Glomerular visceral epithelial cell (primary cell): ENCODE data around the gene TERB1.
"Not testable (repeated sequence)": the region's sequence is repeated elsewhere in the genome, so short reads cannot be mapped to it uniquely, and the experiment has no call there.

Experiments used
- DNase-seq: peaks from one replicate; pipeline ENCODE4 v3.0.0-alpha.2; 2016; ENCODE audit errors: extremely low spot score

Gene TERB1

DNA sequence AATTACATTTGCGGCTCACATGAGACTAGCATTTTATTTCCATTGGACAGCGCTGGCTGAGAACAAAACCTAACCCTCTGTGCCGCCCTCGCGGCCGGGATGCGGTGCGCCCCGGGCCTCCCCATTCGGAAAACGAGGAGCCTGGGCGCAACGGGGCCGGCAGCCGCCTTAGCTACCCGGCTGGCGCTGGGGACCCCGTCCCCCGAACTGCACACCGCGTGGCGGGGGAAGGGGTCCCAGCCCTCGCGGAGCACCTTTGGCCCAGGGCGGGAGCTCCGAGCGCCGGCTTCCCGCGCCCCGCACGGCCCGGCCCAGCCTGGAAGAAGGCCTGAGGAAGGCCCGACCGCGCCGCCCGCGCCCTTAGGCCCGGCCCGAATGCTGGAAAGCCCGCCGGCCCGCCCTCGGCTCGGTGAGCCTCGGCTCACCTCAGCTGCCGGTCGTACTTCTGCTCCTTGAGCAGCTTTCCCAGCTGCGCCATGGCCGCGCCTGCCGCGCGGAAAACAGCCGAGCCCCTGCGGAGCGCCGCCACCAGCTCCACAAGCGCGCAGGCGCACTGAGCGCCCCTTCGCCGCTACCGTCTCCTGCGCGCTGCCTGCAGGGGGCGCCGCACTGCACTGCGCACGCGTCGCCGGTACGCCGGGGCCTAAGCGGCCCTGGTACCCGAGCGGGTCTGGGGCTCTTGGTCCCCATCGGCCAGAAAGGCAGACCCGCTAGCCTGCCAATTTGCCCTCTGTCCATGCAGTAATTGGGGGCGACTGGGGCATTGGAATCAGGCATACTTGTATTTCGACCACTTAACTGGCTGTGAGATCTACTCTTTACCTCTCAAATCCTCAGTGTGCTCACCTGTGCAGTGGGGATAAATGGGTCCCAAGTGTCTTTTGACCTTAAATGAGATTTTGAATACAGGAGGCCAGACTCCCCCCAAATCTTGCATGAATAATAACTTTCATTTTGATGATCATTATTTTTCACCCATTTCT is 29.3 kb upstream of the TERB1 start, which contains the start of gene NAE1:
Gene NAE1 (minus strand): TSS at position 555 of the 983 bp plus-strand sequence. CDS start 77 bp downstream, at position 478.
- DNase-seq, result peak; percentile 85

DNA sequence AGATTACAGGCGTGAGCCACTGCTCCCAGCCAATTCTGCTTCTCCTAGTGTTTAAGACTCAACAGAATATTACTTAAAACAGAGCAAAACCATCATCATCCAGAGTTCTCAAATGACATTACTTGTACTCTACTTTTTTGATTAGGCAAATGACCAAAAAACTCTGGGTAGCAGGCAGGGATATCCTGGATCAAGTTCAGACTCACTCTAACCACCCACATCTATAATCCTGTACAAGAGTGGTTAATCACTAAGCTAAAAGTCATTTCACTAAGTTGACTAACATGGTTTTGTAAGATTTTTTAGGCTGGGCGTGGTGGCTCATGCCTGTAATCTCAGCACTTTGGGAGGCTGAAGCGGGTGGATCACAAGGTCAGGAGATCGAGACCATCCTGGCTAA is 22.6 kb upstream of the TERB1 start:
- no peak for DNase-seq

DNA sequence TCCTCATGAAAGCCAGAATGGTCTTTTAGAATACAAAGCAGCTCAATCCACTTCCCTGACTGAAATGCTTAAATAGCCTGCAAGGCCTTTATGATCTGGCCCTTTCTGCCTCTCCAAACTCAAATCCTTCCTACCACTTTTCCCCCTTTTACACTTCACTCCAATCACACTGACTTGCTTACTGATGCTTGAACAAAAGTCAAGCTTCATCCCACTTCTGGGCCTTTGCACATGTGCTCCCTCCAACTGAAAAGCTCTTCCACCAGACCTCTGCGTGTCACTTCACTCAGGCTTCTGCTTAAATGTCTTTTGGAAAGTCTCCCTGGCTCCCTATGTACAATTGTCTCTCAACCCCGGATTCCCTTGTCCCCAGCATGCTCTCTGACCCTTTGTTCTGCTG is 13.3 kb upstream of the TERB1 start:
- no peak for DNase-seq

DNA sequence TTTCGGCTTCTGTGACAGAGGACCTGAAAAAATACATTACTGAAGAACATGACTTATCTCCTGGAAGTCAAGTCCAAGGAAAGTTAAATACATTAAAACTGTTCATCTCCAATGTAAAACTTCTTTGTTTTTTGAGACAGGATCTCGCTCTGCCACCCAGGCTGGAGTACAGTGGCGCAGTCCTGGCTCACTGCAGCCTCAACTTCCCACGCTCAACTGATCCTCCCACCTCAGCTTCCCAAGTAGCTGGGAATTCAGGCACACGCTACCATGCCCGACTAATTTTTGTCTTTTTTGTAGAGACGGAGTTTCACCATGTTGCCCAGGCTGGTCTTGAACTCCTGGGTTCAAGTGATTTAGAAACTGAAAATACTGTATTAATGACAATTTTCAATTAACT is 9.7 kb upstream of the TERB1 start:
- no peak for DNase-seq

DNA sequence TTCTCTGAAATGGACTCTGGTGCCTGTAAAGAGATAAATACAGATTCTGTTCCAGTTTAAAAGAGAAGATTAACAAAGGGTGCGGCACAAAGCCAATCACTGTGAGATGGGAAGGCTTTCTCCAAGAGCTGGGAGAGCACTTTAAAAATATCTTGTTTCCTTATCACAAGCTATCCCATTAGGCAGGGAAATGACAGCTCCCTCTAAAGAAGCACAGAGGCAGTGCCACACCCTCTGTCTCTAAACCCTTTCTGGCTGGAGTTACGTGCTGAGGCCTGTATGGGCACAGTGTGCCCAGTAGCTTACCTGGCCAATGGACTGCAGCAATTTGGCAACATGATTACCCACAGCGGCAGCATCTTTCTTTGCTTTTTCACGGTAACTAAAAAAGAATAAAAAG is 9.0 kb upstream of the TERB1 start:
- no peak for DNase-seq

DNA sequence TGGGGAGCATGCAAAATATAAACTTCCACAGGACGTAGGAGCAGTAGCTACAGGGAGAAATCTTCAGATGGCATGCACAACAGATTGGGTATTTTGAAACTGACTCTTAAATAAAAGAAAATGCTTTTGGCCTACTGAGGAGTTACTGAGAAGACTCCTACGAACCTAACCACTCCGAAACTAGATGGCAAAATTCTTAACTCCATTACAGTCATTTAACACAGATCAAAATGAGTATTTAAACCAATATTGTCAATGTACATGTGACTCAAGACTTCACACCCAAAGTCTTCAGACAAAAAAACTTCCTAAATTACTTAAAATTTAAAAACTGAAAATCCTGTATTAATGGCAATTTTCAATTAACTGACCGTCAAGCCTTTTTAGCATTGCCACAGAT is 8.4 kb upstream of the TERB1 start:
- DNase-seq, result no peak

DNA sequence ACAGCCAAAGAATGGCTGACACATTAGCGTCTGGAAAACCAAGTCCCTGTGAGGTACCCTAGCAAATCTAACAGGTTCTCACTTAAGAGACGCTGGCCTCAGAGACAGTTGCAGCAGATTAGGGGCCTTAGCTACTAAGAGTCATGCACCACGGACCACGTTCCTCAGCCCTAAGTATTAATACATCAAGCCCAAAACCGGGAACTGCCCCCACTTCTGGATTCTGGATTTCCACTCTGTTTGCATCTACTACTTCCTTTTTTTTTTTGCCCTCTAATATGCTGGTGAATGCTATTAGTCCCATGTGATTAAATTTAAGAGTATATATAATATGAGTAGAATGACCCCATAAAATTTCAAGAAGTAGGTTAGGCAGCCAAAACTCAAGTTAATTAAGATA is 775 bp upstream of the TERB1 start:
- DNase-seq, result no peak

DNA sequence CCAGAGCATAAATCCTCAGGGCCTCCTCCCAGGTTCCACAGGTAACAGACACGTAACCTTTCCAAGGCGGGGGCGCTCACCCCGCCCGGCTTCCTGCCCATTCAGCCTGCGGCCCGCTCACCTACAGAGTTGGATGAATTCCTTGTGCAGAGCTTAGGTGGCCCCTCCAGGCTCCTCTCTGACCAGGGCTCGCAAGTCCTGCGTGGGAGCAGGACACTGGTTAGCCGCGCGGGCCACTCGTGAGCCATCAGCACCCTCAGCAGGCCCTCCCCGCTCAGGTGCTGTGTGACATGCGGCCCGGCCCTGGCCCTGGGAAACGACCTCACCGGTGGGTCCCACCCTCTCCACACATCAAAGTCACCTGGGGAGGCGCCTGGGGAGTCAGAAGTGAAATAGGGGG is 528 bp downstream of the TERB1 start:
- DNase-seq, result no peak

DNA sequence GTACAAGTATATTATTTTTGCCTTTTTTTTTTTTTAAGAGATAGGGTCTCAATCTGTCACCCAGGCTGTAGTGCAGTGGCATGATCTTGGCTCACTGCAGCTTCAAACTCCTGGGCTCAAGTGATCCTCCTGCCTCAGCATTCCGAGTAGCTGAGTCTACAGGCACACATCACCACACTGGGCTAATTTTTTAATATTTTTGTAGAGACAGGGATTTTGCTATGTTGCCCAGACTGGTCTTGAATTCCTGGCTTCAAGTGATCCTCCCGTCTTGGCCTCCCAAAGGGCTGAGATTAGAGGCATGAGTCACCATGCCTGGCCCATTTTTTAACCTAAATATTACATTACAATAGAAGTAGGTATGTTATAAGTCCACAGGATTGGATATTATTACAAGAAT is 3.2 kb downstream of the TERB1 start:
- no peak for DNase-seq

DNA sequence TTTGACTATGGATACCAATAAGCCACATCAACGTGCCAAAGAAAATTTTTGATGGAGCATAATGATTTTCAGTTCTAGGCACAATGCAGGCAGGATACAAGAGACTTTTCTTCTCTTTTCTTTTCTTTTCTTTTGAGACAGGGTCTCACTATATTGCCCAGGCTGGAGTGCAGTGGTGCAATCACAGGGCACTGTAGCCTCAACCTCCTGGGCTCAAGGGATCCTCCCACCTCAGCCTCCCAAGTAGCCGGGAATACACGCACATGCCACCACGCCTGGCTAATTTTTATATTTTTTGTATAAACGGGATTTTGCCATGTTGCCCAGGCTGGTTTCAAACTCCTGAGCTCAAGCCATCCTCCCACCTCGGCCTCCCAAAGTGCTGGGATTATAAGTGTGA is 7.4 kb downstream of the TERB1 start:
- not testable (repeated sequence) for DNase-seq

DNA sequence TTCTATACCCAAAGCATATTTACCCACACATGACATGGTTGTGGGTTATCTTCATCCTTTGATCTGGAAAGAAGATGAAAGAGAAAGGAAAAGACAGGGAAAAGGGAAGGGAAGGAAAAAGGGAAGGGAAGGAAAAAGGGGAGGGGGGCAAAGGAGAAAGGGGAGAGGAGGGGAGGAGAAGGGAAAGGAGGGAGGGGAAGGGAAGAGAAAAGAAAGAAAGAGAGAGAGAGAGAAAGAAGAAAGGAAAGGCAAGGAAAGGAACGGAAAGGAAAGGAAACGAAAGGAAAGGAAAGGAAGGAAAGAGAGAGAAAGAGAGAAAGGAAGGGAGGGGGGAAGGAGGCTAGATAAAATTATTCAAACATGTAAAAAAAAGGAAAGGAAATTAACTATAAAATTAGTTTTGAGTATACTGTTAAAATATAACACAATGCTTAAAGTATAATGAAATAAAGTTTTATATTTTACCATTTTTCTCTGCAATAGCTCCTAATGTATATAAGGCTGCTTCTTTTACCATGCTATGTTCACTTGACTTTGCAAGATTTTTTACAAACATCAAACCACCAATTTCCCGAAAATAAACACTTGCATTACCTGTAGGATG is 11.2 kb downstream of the TERB1 start:
- no peak for DNase-seq

DNA sequence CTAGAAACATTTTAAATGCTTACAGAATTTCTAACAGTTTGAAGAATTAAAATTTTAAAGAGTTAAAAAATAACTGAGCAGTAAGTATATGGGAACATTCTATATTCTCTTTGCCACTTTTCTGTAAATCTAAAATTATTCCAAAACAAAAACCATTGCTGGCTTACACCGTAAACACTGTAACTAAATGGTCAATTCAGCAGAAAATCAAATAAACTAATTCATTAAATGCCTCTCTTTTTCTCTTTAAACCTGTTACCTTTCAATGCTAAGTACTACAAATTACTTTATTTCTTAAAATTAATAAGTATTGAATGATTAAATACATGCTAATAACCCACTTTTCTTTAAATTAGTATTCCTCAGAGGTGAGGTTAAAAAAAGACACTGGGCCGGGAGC is 14.0 kb downstream of the TERB1 start:
- DNase-seq, result no peak

DNA sequence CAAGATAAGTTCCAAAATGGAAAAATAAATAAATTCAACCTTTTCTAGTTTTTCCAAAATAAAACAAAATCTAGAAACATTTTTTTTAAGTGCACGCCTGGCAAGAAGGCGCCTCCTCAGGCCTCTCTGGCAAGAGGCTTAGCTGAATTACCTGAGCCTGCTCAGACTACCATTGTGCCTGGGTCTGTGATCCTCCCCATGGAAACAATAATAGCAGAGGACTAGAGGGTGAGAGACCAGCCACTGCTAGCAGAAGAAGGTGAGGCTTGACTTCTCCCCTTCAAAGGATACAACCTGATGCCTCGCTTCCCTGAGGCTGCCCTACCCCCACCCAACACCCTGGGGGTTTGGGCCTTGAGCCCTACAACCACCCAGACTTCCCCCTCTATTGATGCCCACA is 14.8 kb downstream of the TERB1 start:
- no peak for DNase-seq

DNA sequence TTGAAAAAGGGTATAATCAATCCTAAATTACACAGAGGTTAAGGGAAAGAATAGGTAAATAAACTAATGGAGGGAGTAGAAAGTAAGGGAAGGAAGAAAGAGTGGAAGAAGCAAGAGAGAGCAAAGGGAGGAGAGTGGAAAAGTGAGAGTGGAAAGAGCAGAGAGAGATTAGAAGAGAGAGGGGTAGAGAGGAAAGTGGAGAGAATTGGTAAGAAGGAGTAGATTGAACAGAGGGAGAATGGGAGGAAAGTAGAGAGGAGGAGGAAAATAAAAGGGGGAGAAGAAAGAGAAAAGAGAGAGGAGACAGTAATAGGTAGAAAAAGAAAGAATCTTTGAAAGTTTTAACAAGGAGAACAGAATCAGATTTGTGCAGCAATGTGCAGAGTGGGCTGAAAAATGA is 24.9 kb downstream of the TERB1 start:
- DNase-seq, result no peak

DNA sequence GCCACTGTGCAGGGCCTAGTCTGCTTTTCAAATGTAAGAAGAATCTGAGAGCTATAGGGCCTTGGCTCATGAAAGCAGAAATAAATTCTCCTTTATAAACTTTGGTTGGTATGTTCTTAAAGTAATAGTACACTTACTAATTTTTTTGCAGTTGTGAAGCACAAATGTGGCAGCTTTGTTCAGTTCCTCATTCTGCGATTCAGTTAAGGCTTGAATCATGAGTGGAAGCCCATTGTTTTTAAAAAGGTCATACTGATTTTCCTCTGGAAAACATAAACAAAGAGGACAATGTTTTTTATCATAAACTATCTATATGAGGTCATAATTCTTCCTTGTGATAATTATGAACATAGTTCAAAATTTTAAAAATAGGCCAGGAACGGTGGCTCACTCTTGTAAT is 26.4 kb downstream of the TERB1 start:
- DNase-seq, result no peak

DNA sequence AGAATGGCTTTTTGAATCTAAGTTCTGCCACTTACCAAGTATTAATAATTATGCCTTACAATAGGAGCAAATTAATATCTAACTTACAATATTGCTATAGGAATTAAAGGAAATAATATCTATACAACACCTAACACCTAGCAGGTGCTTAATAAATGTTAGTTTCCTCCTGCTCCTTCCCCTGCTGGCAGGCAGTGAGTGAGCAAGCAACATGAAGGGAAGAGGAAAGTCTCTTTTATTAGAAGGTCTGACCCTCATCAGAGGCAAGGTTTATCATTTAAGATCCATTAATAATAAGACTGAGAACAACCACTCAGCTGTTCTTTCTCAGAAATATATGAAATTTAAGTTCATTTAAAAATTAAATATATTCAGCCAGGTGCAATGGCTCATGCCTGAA is 43.3 kb downstream of the TERB1 start:
- DNase-seq, result no peak

DNA sequence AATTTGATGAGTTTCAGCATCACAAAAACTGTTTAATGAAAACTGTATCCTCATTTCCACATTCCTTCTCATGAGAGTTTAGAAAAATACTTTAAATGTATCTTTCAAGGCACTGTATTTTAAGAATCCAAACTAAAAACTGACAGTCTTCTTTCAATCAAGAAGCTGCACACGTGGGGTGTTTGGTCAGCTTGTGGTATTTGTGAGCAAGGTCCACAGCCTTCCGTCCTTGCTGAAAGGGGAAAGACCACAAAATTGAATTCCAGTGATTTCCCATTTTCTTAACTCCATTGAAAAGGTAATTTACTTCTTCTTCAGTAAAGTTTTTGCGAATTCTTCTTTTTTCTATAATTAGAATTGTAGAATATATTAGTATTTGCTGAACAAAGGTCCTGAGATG is 46.6 kb downstream of the TERB1 start:
- DNase-seq, result no peak

DNA sequence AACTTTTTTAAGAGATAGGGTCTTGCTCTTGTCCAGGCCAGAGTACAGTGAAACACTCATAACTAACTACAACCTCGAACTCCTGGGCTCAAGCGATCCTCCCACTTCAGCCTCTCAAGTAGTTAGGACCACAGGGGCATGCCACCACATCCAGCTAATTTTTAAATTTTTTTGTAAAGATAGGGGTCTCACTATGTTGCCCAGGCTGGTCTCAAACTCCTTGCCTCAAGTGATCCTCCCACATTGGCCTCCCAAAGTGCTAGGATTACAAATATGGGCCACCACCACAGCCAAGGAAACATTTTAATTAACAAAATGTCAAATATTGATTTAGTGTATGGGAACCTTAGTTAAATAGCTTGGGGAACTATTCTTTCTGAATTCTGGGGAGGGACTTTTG is 47.2 kb downstream of the TERB1 start:
- DNase-seq, result no peak

DNA sequence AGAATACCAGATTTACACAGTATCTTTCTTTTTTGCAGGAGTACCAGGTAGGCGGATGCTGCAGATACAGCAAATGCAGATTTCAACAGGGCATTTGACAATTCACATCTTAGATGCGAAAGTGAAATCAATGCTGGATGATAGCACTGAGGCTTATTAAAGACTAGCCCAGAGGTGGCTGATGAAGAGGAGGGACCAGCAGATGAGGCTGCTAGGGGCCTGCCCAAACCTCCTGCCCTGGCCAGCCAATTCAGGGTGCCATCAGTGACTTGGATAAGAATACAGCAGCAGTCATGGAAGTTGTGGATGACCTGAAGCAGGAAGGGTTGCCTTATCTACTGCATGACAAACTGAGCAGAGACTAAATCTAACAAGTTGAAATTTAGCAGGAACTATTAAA is 48.4 kb downstream of the TERB1 start:
- no peak for DNase-seq

DNA sequence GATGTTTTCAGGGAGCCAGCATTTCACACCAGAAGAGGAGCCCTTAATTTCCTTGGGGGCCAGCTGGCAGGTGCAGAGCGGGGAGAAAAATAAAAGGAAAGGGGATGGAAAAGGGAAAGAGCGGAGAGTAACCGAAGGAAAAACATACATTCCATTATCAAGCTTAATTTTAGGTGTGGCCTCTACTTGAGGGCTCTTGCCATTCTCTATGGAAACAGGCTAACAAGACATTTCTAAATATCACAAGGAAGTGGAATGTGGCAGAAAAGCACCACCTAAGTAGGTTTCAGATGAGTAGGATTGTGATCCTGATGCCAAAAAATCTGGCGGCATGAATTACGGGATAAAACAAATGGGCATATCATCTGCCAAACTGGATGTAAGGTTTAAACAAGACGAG is 49.0 kb downstream of the TERB1 start:
- no peak for DNase-seq

DNA sequence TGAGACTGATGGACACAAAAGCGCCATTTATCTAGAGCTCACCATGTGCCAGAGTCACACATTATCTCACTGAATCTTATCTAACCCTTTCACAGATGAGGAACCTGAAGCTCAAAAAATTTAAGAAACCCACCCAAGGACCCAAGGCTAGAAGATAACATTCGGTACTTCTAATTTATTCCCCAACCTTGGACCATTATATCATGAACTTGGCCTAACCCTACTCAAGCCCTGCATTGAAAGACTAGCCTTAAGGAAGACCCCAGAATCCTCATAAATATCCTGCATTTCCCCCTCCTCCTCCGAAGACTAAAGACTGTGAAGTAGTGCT is 49.4 kb downstream of the TERB1 start:
- DNase-seq, result no peak

DNA sequence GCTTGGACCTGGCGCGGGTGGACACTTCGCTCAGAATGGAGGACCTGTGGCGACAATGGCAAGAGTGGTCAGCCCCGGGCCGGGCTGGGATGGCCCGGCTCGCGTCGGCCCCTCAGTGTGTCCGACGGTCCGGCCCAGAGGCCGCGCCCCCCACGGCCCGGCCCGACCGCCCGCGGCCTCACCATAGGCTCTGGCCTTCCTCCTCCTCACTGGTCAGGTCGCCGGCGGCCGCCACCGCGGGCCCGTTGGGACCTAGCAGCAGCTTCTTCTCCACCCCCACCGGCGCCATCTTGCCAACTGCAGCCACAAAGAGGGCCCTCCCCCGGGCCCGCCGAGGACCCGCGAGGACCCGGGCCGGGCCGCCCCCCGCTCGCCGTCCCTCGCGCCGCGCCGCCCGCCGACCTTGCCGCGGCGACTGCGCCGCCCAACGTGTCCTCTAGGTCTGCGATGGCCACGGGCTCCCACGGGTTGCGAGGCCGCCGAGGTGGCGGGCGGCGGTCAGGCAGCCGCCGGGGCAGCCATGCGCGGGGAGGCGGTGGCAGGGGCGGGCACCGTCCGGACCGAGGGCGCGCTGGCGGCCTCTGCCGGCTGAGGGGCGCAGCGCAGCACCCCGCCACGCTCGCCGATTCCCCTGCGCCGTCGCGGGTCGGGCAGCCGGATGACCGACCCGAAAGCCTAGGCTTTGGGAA is 49.9 kb downstream of the TERB1 start, which contains the start of gene DYNC1LI2:
Gene DYNC1LI2 (minus strand): TSS at position 307 of the 689 bp plus-strand sequence. CDS start 18 bp downstream, at position 289.
- peak; percentile 75 for DNase-seq

DNA sequence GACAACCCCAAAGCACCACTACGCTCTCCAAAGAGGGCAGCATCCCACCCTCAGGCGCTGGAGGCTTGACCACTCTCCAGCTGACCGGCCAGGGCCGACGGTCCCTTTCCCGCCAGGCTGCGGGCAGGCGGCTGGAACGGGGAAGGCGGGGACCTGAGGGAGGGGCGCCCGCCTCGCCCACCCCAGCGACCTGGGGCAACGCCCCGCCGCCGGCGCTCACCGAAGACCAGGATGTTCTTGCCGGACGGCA is 50.4 kb downstream of the TERB1 start:
- peak; percentile 27 for DNase-seq
